GM20000 (cell line): ENCODE measurements around the gene ADARB2.

Experiments used
- DNase-seq: peaks from one replicate; pipeline ENCODE4 v3.0.0; 2012; ENCODE audit warnings: low spot score
- CTCF ChIP-seq: IDR thresholded peaks from 2 replicates; pipeline ENCODE4 v1.5.1; 2012; ENCODE audit warnings: mild to moderate bottlenecking, control low read depth; ENCODE audit errors: extremely low read depth, missing control alignments

The ADARB2 gene

GRCh38 chr10:1569208-1569607, 168.1 kb downstream of the ADARB2 start:
- no peak for DNase-seq
- TF ChIP-seq CTCF: no peak

- DNase-seq: no peak
- TF ChIP-seq CTCF: no peak
Observed at GRCh38 chr10:1567742-1568495, 169.4 kb downstream of the ADARB2 start.

DNA sequence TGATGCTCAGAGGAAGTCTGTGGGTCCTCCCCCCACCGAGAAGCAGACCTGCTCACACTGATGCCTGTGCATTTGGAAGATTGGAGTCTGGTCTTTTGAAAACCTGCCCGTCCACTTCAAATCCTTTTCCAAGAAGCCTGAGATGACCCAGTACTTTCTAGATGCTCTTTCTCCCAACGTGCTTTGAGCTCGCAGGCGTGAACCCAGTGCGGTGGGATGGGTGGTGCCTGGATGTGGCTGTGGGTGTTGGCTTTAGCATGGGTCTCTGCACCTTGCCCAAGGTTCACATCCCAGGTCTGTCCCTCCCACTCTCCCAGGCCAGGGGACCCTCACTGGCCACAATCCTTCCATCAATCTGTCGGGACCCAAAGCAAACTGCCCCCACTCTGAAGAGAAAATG, 170.2 kb downstream of the ADARB2 start:
- TF ChIP-seq CTCF: no peak

DNA sequence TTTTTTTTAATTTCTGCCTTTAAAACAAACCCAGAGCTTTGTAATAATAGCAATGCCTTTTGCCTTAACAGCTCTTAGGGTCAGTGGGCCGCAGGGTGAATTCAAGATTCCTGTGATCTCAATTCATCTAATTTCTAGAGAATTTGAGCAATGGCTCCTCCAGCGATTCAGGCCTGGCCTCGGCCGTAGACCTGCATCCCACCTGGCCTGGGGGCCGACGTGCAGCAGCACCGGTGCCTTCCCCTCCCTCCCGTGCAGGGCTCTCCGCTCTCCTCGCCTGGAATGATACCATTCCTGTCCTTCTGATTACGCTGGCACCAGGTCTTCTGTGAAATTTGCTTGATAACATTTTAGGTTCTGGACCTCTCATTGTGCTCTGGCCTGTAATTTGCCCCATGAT, 172.5 kb downstream of the ADARB2 start:
- TF ChIP-seq CTCF: no peak
- no peak for DNase-seq

More for the DNA sequence above, 170.2 kb downstream of the ADARB2 start:
- no peak for DNase-seq

DNA sequence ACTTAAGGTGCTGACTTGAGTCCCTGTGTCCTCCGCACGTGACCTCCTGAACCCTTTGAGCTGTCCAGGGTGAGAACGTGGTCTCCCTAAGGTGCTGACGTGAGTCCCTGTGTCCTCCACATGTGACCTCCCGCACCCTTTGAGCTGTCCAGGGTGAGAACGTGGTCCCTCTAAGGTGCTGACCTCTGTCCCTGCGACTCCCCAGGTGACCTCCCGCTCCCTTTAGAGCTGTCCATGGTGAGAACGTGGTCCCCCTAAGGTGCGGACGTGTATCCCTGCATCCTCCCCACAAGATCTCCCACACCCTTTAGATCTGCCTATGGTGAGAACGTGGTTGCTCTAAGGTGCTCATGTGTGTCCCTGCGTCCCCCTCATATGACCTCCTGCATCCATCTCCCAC, 174.3 kb downstream of the ADARB2 start:
- no peak for TF ChIP-seq CTCF
- no peak for DNase-seq

GRCh38 chr10:1561731-1562337, 175.5 kb downstream of the ADARB2 start:
- no peak for TF ChIP-seq CTCF
- no peak for DNase-seq

DNA sequence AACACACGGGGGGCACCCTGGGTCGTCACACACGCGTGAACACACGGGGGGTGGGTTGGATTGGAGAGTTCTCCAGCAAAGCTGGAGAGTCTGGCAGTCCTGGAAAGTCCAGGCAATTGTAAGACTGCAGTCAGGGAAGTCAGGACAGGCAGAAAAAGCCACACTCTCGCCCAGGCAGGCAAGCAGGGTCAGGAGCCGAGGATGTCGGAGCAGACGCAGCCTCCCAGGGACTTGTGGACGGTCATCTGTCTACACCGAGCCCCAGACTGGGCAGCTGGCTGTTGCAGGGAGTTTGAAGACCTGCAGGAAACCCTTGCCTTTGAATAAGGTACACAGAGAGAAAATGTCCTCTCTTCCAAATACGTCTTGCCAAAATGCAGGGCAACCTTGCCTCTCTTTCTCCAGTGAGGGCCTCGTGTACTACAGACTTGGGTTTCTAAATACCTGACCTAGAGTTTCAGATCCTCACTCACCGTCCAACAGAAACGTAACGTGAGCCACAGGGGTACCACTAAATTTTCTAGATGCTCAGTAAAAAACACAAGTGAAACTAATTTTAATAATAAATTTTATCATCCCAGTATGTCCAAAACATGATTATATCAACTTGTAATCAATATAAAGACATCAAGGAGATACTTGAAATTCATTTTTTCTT, 176.7 kb downstream of the ADARB2 start:
- no peak for TF ChIP-seq CTCF
- DNase-seq: no peak
